GM21447 (cell line): ENCODE measurements around the gene GH1.

Source experiments
- ATAC-seq: cut with Tn5 transposase; IDR thresholded peaks from one replicate; pipeline ENCODE4 v1.9.1; 2021; ENCODE audit not compliant: unreplicated experiment

GH1 gene

GRCh38 chr17:63944736-63945499, 26.3 kb upstream of the GH1 start:
- ATAC-seq = no peak

- ATAC-seq = no peak
Measured at GRCh38 chr17:63943745-63944144, 25.1 kb upstream of the GH1 start.

- ATAC-seq = no peak
Measured at GRCh38 chr17:63942309-63942985, 23.8 kb upstream of the GH1 start.

- no peak for ATAC-seq
Measured at GRCh38 chr17:63941751-63942150, 23.1 kb upstream of the GH1 start.

- no peak for ATAC-seq
Measured at GRCh38 chr17:63941162-63941561, 22.5 kb upstream of the GH1 start.

- ATAC-seq = no peak
Measured at GRCh38 chr17:63940584-63940983, 21.9 kb upstream of the GH1 start.

- no peak for ATAC-seq
Measured at GRCh38 chr17:63939884-63940283, 21.2 kb upstream of the GH1 start.

- no peak for ATAC-seq
Measured at GRCh38 chr17:63939401-63939800, 20.8 kb upstream of the GH1 start.

- ATAC-seq = no peak
Measured at GRCh38 chr17:63937920-63938319, 19.3 kb upstream of the GH1 start.

GRCh38 chr17:63937319-63937718, 18.7 kb upstream of the GH1 start:
- no peak for ATAC-seq

GRCh38 chr17:63934183-63935112, 15.8 kb upstream of the GH1 start:
- no peak for ATAC-seq

- no peak for ATAC-seq
Measured at GRCh38 chr17:63933598-63933997, 15.0 kb upstream of the GH1 start.

GRCh38 chr17:63932721-63933120, 14.1 kb upstream of the GH1 start:
- ATAC-seq = peak; percentile 15

- peak; percentile 72 for ATAC-seq
Measured at GRCh38 chr17:63931981-63932561, 13.4 kb upstream of the GH1 start, which contains the start of gene CD79B. TSS of gene CD79B (minus strand) at chr17:63932331. CDS start at chr17:63932261, 70 bp downstream.

GRCh38 chr17:63930951-63931575, 12.4 kb upstream of the GH1 start:
- peak; percentile 43 for ATAC-seq

GRCh38 chr17:63929860-63930766, 11.5 kb upstream of the GH1 start:
- no peak for ATAC-seq

- no peak for ATAC-seq
Measured at GRCh38 chr17:63928966-63929695, 10.5 kb upstream of the GH1 start.

GRCh38 chr17:63928172-63928666, 9.6 kb upstream of the GH1 start:
- no peak for ATAC-seq
